GM12878 (cell line): Measurements from ENCODE around the gene ZNF444. TPM values are rescaled to one million over a fixed set of nuclear protein-coding genes. Genes with fewer than 3 reads are reported as not detected.

Source experiments
- ATAC-seq: fragments of 200-7000 bp; cut with Tn5 transposase; 3 replicates; pipeline ENCODE4 v1.9.1; 2020; ENCODE audit warnings: mild to moderate bottlenecking, moderate library complexity
- BruUV-seq: library from RNA; stranded (reverse); fragments of 400-500 nt; replicated peaks from 2 replicates; lab custom pipeline; 2021; lab: Mats Ljungman, UMichigan
- CTCF ChIA-PET: fragments of 300-600 bp; sonication (Branson Sonifier 250); formaldehyde crosslinking; extraction: SDS; loops from one replicate; lab custom pipeline; 2021; ENCODE audit warnings: inconsistent platforms; lab: Yijun Ruan, JAX
- POLR2A ChIA-PET: fragments of 350-600 bp; formaldehyde crosslinking; extraction: SDS; loops from one replicate; lab custom pipeline; 2021; ENCODE audit warnings: inconsistent platforms; lab: Charles Lee
- RAD21 ChIA-PET: fragments of 300-600 bp; sonication (Branson Sonifier 250); formaldehyde crosslinking; loops from one replicate; lab custom pipeline; 2023; ENCODE audit warnings: antibody characterized with exemption; ENCODE audit not compliant: unreplicated experiment; lab: Charles Lee
- SMC1A ChIA-PET: fragments of 300-600 bp; sonication (Branson Sonifier 250); formaldehyde crosslinking; loops from one replicate; lab custom pipeline; 2023; ENCODE audit not compliant: unreplicated experiment, uncharacterized antibody; lab: Charles Lee
- DNase-seq: peaks from one replicate; pipeline ENCODE4 v3.0.0-alpha.2; 2011; ENCODE audit warnings: low read depth, low spot score
- FAIRE-seq: peaks from 3 replicates; lab custom pipeline; 2011; peaks lifted over from hg19 to GRCh38; lab: Jason Lieb, UNC
- H2AFZ ChIP-seq: 2 replicates; pipeline ENCODE4 v1.6.0; 2011; ENCODE audit warnings: low read depth, low read length, control low read depth; ENCODE audit not compliant: control insufficient read depth
- H3K27ac ChIP-seq: 2 replicates; pipeline ENCODE4 v1.5.1; 2011; ENCODE audit warnings: control low read depth; ENCODE audit not compliant: control insufficient read depth, insufficient read depth
- H3K27me3 ChIP-seq, 2 experiments: replicated peaks in 1 of 2; 2 replicates each; pipeline versions ENCODE4 v1.6.0 to v1.6.1; 2011; ENCODE audit warnings: low read length in 1 of 2; ENCODE audit not compliant: control insufficient read depth in 2 of 2, insufficient read depth in 2 of 2
- H3K36me3 ChIP-seq, 2 experiments: 2 replicates each; pipeline ENCODE4 v1.5.1; 2011; ENCODE audit warnings: low read length in 1 of 2; ENCODE audit not compliant: control insufficient read depth in 2 of 2, insufficient read depth in 2 of 2
- H3K4me1 ChIP-seq: 2 replicates; pipeline ENCODE4 v1.6.1; 2011; ENCODE audit warnings: mild to moderate bottlenecking, low read length, moderate library complexity, mixed read lengths; ENCODE audit not compliant: control insufficient read depth, insufficient read depth
- H3K4me2 ChIP-seq: 2 replicates; pipeline ENCODE4 v1.6.0; 2011; ENCODE audit warnings: control low read depth; ENCODE audit not compliant: control insufficient read depth, insufficient read depth
- H3K4me3 ChIP-seq: fragments of 200-600 bp; sonication (generic); 2 replicates; pipeline ENCODE4 v1.5.1; 2016
- H3K79me2 ChIP-seq: 2 replicates; pipeline ENCODE4 v1.6.0; 2011; ENCODE audit warnings: low read length; ENCODE audit not compliant: control insufficient read depth, insufficient read depth
- H3K9ac ChIP-seq: 2 replicates; pipeline ENCODE4 v1.8.0; 2011; ENCODE audit warnings: low read length, control low read depth, mixed read lengths; ENCODE audit not compliant: control insufficient read depth, insufficient read depth
- H3K9me3 ChIP-seq: replicated peaks from 3 replicates; pipeline ENCODE4 v1.5.1; 2011; ENCODE audit warnings: mild to moderate bottlenecking, low read length; ENCODE audit not compliant: control insufficient read depth, insufficient read depth
- H4K20me1 ChIP-seq: 2 replicates; pipeline ENCODE4 v1.6.0; 2011; ENCODE audit not compliant: control insufficient read depth, insufficient read depth
- CHD2 ChIP-seq: IDR thresholded peaks from 2 replicates; pipeline ENCODE4 v1.6.1; 2011; ENCODE audit warnings: low read depth, low read length, improper control_type of control experiment, borderline replicate concordance
- ESRRA ChIP-seq: IDR thresholded peaks from 2 replicates; pipeline ENCODE4 v1.6.1; 2012; ENCODE audit warnings: mild to moderate bottlenecking, low read length, improper control_type of control experiment
- MAX ChIP-seq: IDR thresholded peaks from 2 replicates; pipeline ENCODE4 v1.6.1; 2012; ENCODE audit warnings: low read depth, low read length, improper control_type of control experiment
- PAX8 ChIP-seq: fragments of 450-650 bp; IDR thresholded peaks from 2 replicates; pipeline ENCODE4 v1.6.1; 2017; ENCODE audit warnings: mild to moderate bottlenecking, moderate library complexity
- PRDM15 ChIP-seq: fragments of 450-650 bp; formaldehyde crosslinking; IDR thresholded peaks from 2 replicates; pipeline ENCODE4 v1.4.0; 2020; ENCODE audit warnings: mild to moderate bottlenecking, moderate library complexity
- RCOR1 ChIP-seq: conservative IDR thresholded peaks from 2 replicates; pipeline ENCODE4 v1.6.1; 2012; ENCODE audit warnings: low read depth, low read length, improper control_type of control experiment
- SPI1 ChIP-seq: IDR thresholded peaks from 2 replicates; pipeline ENCODE4 v1.6.1; 2011; ENCODE audit warnings: low read depth, mild to moderate bottlenecking, low read length, moderate library complexity, borderline replicate concordance; ENCODE audit not compliant: insufficient read depth
- SRF ChIP-seq, 2 experiments: IDR thresholded peaks; 2 replicates each; pipeline ENCODE4 v1.6.1; 2011; ENCODE audit warnings: low read depth in 2 of 2, low read length in 2 of 2, mild to moderate bottlenecking in 1 of 2, moderate library complexity in 1 of 2
- ZBTB40 ChIP-seq: fragments of 450-650 bp; IDR thresholded peaks from 2 replicates; pipeline ENCODE4 v1.6.1; 2016; ENCODE audit warnings: mild to moderate bottlenecking, moderate library complexity, borderline replicate concordance
- ZNF207 ChIP-seq: fragments of 450-650 bp; IDR thresholded peaks from 2 replicates; pipeline ENCODE4 v1.6.1; 2014; ENCODE audit warnings: antibody characterized with exemption, mild to moderate bottlenecking, borderline replicate concordance
- ZNF274 ChIP-seq: IDR thresholded peaks from one replicate; pipeline ENCODE4 v1.8.0; 2011; ENCODE audit not compliant: insufficient read length, insufficient read depth
- WGBS: methylation state at CpG from one replicate; pipeline ENCODE4 v1.1.6; 2016; ENCODE audit warnings: low lambda C conversion rate; ENCODE audit not compliant: insufficient replicate concordance, insufficient coverage; ENCODE audit errors: missing lambda C conversion rate; 5-methylcytosine and 5-hydroxymethylcytosine counted together
- in situ Hi-C: fragments of 300-500 bp; cut with MboI; formaldehyde crosslinking; loops from 9 replicates; pipeline ENCODE4 v1.14.3; 2018; ENCODE audit warnings: mixed read lengths
- intact Hi-C: fragments of 100-400 bp; cut with micrococcal nuclease; formaldehyde crosslinking; loops from one replicate; pipeline ENCODE4 v1.14.2; 2022; ENCODE audit not compliant: unreplicated experiment
- polyA plus RNA-seq, 11 experiments: library from polyadenylated mRNA; depleted of rRNA in 4 of 11; unstranded in 6 of 11; stranded (reverse) in 5 of 11; fragments of >200 nt; fragmentation: Nextera tagmentation in 4 of 11; fragmentation: Illumina TruSeq in 1 of 11; extraction: Ambion mirVana in 4 of 11; extraction: Trizol in 1 of 11; gene quantifications; 1 replicate in 1 of 11; 2 replicates in 10 of 11; pipeline versions ENCODE4 v1.2.1 to v1.2.3, GENCODE V29; 2011 to 2016; ENCODE audit warnings: inconsistent platforms in 2 of 11, missing spikeins in 2 of 11, low read depth in 1 of 11
- total RNA-seq, 4 experiments: library from RNA; depleted of rRNA in 3 of 4; stranded (reverse); fragments of >200 nt in 3 of 4; fragmentation: Illumina TruSeq in 1 of 4; extraction: Trizol in 1 of 4; gene quantifications; 2 replicates each; pipeline versions ENCODE4 v1.2.1 to v1.2.3, GENCODE V29; 2013 to 2021
- TF ChIP-seq, protein P1 (sequence below): fragments of 450-650 bp; formaldehyde crosslinking; IDR thresholded peaks from 2 replicates; pipeline ENCODE4 v1.4.0; 2022; ENCODE audit warnings: mild to moderate bottlenecking, moderate library complexity

ZNF444 gene
- total and polyA plus RNA-seq, 10 of the 15 experiments (the other 5 are each of a cell fraction or from before 2014, with no cell fraction given) = 0.45 to 28.2 (median 11.6) TPM

DNA sequence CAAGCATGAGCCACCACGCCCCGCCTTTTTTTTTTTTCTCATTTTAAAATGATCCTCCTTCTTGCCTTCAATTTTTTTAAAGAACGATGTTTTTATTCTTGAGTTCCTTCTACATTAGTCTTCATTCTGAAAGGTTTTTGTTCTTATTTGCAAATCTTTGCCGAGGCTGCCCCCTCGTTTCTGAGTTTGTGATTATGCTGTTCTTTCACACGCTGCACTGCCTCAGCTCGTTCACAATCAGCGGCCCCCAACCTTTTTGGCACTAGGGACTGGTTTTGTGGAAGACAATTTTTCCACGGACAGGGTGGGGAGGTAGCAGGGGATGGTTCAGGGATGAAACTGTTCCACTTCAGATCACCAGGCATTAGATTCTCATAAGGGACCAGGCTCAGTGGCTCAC is 46.6 kb upstream of the ZNF444 start:
- Histone ChIP-seq H4K20me1 (no peaks in the 10 kb centered on the region), H3K9ac (no peak overlapping the region), H3K9me3 (peaks cover 11% of the 10 kb centered on the region; the same call in 2 of the 3 replicates), H3K27ac (no peak overlapping the region), H3K27me3 (no peaks in the 10 kb centered on the region), H3K79me2 (no peaks in the 10 kb centered on the region; the same call in 1 of the 2 replicates), H3K4me1 (no peaks in the 10 kb centered on the region), H2AFZ (no peak overlapping the region), H3K36me3 (peaks cover 10 to 19% of the 10 kb centered on the region in 2 experiments; a peak in 3 of 4 replicates), H3K4me2 (no peak overlapping the region), H3K4me3 (no peak overlapping the region)
- no TSS peak for BruUV-seq
- CTCF ChIA-PET = interaction anchor here (1.5 kb wide), 1 partner anchor 159 kb away, joined by 3 read pairs; no protein-coding TSS in a partner anchor
- ATAC-seq (no peak), FAIRE-seq (no peak), DNase-seq (no peak)
- intact Hi-C loops (no loop called here), in situ Hi-C loops (no loop called here)
- POLR2A ChIA-PET = no interaction called here
- WGBS = 89% methylated on average over 9 of the region's 9 CpGs
- SMC1A ChIA-PET = no interaction called here
- RAD21 ChIA-PET = interaction anchor here (0.7 kb wide), 1 partner anchor 44 kb away, joined by 3 read pairs; no protein-coding TSS in a partner anchor
- TF ChIP-seq MAX (no peak), ZNF207 (no peak), ZNF274 (no peak), CHD2 (no peak), ESRRA (no peak), SPI1 (no peak), PAX8 (no peak), PRDM15 (CRISPR knock-in tag) (no peak), ZBTB40 (no peak), SRF (IDR thresholded peaks at IDR 0.05; ENCODE audit: low read depth in 2 of 2, low read length in 2 of 2) (no peak), RCOR1 (no peak)
- TF ChIP-seq, protein P1, sequence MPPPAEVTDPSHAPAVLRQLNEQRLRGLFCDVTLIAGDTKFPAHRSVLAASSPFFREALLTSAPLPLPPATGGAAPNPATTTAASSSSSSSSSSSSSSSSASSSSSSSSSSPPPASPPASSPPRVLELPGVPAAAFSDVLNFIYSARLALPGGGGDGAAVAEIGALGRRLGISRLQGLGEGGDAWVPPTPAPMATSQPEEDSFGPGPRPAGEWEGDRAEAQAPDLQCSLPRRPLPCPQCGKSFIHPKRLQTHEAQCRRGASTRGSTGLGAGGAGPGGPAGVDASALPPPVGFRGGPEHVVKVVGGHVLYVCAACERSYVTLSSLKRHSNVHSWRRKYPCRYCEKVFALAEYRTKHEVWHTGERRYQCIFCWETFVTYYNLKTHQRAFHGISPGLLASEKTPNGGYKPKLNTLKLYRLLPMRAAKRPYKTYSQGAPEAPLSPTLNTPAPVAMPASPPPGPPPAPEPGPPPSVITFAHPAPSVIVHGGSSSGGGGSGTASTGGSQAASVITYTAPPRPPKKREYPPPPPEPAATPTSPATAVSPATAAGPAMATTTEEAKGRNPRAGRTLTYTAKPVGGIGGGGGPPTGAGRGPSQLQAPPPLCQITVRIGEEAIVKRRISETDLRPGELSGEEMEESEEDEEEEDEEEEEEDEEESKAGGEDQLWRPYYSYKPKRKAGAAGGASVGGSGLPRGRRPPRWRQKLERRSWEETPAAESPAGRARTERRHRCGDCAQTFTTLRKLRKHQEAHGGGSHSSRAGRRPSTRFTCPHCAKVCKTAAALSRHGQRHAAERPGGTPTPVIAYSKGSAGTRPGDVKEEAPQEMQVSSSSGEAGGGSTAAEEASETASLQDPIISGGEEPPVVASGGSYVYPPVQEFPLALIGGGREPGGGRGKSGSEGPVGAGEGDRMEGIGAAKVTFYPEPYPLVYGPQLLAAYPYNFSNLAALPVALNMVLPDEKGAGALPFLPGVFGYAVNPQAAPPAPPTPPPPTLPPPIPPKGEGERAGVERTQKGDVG (CRISPR knock-in tag) = no peak
